GM18909 (cell line): ENCODE data around the gene CD101.
A peak's percentile ranks its signal among the peaks of the same experiment; 100 is the strongest.

Source experiments
- ATAC-seq: cut with Tn5 transposase; IDR thresholded peaks from one replicate; pipeline ENCODE4 v1.9.1; 2021; ENCODE audit warnings: mild to moderate bottlenecking; ENCODE audit not compliant: unreplicated experiment, poor library complexity

CD101 gene

DNA sequence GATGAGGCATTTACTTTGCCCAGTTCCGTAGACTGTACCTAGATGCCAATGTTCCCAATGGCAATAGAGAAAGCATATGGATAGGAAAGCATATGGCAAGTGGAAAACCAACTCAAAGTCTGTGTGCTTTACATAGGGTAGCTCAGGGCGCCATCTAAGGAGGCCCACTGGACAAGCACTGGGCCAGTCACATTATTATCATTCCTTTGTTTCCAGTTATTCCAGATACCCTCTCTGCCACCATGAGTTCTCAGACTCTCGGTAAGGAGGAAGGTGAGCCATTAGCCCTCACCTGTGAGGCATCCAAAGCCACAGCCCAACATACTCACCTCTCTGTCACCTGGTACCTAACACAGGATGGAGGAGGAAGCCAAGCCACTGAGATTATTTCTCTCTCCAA lies 9.8 kb downstream of the CD101 start:
- no peak for ATAC-seq

DNA sequence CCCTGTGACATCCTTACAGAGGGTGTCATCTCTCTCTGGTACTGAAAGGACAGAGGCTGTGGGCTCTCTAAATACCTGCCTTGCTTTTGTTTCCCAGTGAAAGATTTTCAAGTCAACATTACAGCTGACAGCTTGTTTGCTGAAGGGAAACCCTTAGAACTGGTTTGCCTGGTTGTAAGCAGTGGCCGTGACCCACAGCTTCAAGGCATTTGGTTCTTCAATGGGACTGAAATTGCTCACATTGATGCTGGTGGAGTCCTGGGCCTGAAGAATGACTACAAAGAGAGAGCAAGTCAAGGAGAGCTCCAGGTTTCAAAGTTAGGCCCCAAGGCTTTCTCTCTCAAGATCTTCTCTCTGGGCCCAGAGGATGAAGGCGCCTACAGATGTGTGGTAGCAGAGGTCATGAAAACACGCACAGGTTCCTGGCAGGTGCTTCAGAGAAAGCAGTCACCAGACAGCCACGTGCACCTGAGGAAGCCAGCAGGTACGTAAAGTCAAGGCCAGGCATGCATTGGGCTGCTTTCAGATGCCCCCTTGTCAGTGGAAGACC lies 11.8 kb downstream of the CD101 start:
- no peak for ATAC-seq

DNA sequence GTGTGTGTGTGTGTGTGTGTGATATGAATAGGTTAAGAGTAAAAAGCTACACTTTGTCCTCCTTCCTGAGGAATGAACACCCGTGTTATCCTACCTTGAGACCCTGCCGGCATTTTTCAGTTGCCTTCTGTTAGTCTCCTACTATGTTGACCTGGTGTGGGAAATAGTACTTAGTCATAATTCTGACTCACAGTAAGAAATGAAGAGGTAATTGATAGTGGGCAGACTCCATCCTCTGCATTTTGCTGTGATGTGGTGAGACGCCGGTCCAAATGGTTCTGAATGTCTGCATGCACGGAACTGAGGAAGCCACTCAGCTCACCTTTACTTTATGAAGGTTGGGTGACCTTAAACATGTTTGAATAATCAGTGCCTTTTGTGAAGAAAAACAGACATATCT lies 12.6 kb downstream of the CD101 start:
- no peak for ATAC-seq

DNA sequence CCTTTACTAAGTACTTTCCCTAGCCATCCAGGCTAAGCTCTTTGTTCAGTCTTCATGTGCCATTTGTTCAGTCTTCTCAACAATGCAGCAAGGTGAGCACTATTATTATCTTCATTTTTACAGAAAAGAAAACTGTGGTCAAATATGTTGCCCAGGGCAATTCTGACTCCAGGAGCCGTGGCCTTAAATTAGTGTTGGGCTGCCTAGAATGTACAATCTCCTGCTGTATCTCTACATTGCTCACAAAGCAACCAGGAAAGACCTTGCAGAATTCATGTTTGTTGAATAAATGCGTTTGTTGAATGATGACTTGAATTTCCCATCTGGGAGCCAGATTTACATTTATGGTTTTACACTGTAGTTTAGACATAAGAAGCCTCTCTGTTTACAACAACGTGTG lies 14.2 kb downstream of the CD101 start:
- ATAC-seq, result no peak

DNA sequence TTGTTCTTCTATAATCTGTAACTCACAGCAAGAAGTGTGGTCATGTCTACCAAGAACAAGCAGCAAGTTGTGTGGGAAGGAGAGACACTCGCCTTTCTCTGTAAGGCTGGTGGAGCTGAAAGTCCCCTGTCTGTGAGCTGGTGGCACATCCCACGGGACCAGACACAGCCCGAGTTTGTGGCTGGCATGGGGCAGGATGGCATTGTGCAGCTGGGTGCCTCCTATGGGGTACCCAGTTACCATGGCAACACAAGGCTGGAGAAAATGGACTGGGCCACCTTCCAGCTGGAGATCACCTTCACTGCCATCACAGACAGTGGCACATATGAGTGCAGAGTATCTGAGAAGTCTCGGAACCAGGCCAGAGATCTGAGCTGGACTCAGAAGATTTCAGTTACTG lies 15.5 kb downstream of the CD101 start:
- ATAC-seq, result no peak

DNA sequence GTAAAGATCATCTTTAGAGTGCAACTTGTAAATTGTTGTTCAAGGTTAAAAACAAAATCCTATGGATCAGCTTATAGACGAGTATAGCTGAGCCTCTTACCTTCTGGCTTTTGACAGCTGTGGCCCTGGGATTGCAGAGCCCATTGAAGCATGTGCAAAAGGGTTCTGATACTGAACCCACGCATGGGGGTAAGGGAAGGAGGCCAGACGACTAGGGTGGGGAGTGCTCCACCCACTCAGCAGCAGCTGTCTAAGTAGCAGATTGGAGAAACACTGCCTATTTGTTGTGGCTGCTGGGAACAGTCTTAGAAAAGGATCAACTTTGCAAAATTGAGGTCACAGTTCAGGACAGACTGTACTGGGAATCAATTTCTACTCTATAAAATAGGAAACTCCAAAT lies 16.1 kb downstream of the CD101 start:
- peak; percentile 44 for ATAC-seq

DNA sequence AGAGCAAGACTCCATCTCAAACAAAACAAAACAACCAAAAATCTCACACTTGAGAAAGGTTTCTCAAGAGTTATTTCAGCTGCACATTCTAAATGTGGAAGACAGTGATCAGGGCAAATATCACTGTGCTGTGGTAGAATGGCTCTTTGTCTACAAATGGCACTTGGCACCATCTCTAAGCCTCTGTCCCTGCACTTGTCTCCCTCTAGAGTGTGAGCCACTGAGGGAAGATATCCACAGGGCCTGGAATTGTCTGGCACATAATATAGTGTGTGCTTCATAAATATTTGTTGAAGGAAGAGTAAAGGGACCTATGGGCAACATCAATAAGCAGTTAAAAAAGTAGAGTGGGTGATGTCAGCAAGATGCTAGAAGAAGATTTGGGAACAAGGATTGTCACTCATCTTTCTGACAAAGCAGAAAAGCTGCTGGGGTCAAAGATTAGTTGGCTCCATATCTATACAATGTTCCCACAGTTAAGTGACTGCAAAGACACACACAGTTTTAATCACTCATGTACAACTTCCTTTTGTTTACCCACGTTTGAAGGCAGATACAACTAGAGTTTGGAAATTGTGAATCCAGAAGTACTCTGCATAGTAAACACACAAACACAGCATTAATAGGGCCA lies 19.1 kb downstream of the CD101 start:
- no peak for ATAC-seq

DNA sequence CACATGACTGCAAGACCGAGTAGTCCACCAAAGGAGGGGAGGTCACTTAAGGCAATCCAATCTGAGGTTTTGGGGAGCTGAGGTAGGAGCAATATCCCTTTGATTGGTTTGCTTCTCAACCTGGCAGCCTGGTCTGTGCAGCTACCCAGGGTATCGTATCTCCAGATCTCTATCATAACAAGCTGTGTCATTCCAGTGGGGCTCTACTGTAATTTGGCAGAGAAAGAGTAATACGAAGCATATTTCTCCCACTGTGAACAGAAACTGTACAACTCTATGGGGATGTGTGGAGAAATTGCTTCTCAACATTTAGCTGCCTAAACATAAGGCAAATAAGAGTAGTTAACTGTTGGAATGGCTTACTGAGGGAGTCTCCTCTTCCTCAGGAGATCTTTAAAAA lies 20.6 kb downstream of the CD101 start:
- no peak for ATAC-seq

DNA sequence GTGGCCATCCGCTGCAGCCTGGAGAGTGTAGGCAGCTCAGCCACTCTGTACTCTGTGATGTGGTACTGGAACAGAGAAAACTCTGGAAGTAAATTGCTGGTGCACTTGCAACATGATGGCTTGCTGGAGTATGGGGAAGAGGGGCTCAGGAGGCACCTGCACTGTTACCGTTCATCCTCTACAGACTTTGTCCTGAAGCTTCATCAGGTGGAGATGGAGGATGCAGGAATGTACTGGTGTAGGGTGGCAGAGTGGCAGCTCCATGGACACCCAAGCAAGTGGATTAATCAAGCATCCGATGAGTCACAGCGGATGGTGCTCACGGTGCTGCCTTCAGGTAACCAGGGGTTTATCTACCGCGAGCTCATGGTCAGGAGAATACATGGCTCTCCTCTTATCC lies 24.0 kb downstream of the CD101 start:
- ATAC-seq, result no peak

DNA sequence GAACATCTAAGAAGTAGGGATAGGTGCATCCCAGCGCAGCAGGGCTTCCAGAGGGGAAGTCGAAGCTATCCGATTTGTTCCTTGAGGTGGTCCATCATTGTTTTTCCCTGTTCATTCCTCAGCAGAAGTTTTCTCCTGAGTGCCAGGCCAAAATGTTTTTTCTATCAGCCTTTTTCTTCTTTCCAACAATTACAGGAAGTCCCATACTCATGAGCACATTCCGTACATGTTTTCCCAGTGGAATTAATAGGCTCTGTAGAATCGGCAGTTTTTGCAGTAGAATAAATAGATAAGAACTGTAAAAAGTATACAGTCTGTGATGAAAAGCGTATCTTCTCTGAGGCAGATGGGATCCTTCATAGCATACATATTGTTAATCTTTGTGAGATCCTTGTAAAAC lies 24.8 kb downstream of the CD101 start:
- ATAC-seq, result no peak

DNA sequence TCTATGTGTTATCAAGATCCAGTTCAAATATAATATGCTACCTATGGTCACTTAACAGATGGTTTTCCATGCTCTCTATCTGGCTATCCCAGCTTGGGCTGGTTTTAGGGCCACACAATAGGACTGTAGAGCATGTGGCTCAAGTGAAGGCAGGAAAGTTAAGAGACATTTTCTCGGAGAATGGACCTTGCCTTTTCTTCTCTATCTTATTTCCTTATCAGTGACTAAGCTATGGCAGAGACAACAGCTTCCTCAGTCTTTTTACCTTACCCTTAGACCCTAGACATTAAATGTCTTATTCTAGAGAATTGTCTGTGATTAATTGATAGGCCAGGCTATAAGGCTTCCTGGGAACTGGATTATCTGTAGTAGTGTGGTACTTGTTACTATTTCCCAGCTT lies 28.1 kb downstream of the CD101 start:
- ATAC-seq, result no peak

DNA sequence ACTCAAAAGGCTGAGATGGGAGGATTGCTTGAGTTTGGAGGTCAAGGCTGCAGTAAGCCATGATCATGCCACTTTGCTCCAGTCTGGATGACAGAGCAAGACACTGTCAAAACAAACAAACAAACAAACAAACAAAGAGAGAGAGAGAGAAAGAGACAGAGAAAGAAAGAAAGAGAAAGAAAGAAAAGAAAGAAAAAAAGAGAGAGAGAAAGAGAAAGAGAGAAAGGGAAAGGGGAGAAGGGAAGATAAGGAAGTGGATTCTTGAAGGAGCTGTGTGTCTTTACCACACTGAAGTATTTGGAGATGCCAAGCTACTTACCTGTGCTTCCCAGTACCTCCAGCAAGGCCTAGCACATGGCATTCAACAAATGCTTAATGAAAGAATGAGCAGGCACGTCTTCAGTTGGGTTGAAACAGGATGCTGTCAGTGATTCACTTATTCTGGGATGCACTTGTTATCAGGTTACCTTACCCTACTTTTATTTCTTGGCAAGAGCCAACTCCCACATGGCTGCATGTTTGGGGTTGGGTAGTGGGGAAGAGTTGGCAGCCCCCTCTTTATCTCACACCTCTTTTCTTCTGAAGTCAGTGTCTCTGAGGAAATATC lies 28.8 kb downstream of the CD101 start:
- ATAC-seq, result no peak

DNA sequence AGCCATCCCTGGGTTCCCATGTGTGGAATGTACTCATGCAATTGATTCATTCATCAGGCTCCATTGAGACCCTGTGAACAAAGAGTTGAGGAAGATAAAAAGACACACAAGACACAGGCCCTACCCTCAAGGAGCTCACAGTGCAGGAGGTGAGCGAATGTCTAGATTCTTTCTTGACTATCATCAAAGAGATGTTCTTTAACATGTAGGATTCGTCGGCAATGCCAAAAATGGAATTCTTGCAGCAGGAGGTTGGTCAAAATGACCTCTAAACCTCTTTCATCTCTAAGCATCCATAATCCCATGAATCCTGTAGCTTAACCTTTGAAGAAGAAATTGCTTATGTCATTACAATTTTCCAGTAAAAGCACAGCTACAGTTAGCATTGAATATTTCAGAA lies 30.7 kb downstream of the CD101 start:
- ATAC-seq, result no peak

DNA sequence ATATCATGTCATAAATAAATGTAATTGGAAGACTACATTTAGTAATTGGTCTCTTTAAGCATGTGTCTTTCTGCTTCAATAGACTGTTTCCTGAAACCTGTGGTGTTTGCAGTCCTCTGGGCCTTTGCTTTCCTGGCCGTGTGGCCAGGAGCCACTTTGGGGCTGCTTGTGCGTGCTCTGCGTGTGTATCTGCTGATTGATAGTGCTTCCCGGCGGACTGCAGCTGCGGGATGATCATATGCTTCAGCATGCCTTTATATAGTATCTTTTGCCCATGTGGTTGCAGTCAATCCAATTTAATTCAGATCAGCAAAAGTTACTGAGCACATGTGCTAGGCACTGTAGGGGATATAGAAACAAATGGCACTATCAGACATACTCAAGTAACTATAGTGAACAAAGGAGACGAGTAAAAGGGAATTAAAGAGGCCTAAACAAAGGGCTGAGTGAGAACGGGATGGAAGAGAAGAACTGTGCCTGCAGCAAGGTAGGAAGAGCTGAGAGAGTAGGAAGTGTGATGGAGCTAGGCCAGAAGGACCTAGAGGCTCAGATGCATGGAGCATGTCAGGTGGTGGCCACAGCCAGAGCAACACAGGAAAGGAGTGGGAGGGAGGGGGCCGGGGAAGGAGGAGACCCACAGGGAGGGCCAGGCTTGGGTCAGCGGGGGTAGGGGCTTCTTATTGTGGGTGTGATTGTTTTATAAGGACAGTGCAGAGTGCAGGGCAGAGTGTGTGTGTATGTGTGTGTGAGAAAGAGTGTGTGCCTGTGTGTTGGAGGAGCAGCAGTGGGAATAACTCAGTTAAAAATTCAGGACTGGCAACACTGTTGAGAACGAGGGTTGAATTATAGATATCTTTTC lies 31.4 kb downstream of the CD101 start:
- no peak for ATAC-seq

DNA sequence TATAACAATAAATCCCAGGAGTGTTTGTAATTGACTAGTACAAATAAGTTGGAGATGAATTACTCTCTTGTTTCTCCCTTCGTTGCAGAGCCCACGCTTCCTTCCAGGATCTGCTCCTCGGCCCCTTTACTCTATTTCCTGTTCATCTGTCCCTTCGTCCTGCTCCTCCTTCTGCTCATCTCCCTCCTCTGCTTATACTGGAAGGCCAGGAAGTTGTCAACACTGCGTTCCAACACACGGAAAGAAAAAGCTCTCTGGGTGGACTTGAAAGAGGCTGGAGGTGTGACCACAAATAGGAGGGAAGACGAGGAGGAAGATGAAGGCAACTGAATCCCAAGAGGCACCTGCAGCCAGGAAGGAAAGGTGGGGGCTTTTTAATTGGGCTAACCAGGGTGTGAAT lies 32.2 kb downstream of the CD101 start:
- no peak for ATAC-seq

DNA sequence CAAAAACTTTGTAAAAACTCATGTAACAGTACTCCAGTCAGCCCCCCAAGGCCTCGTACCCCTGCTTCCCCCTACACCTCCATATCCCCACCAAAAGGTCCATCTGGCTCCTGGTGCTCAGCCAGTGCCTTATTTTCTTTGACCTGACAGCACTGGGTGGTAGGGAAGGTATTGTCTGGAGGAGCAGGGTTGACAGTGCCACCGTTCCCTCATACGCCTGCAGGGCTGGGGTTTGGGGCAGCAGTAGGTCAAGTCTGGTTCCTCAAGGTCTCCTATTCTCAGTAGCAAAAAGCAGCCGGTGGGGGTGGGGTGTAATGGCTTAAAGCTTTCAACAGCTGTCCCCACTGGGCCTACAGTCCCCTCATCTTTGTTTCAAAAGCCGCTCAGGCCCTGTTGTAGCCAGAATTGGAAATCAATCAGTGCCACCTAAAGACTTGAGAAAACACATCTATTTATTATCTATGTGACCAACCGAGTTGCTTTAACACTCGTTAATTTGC lies 33.3 kb downstream of the CD101 start:
- no peak for ATAC-seq

DNA sequence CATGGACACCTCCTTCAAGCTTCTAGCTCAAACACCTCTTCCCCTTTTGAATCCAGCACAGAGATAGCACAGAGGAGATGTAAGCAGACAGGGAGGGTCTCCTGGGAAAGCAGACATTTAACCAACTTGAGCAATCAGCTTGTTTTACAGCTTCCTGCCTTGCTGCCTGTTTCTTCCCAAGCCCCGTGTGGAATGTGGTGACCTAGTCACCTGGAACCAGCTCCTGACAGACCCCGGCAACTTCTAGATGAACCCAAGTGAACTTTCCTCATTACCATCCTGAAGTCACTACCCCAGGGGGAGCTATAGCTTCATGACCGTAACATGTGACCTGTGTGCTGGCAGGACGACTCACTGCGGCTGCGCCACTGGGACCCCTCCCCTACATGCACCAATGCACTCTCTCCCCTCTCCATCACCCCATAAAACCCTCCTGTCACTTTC lies 34.5 kb downstream of the CD101 start:
- no peak for ATAC-seq

DNA sequence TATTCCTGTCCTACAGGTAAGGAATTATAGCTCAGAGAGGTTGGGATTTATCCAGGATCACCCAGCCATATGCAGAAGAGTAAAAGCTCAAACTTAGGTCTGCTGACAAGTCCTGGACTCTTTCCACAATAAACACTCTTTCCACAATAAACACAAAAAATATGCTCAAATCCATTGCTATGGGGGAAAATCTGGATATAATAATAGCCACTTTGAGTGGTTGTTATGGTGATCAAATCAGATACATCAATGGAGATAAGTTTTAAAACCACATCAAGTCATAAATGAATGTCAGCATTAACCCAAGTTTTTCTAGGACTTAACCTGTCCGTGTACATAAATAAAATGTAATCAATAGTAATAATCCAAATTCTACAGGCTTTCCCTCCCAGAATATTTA lies 36.2 kb downstream of the CD101 start:
- ATAC-seq, result no peak

DNA sequence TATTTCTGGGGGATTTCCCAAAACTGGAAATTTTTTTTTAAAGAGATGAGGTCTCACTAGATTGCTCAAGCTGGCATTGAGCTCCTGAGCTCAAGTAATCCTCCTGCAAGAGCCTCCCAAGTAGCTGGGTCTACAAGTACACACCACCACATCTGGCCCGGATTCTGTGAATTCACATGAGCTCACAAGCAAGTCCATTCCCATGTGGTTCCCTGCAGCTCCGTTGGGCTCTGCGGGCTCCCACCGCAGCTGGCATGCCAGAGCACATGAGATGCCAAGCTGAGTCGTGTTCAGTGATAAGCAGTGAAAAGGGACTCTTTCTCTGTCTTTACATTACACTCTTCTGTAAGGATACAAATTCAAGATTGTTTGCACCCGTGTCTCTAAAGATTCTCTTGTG lies 36.7 kb downstream of the CD101 start:
- ATAC-seq, result no peak

DNA sequence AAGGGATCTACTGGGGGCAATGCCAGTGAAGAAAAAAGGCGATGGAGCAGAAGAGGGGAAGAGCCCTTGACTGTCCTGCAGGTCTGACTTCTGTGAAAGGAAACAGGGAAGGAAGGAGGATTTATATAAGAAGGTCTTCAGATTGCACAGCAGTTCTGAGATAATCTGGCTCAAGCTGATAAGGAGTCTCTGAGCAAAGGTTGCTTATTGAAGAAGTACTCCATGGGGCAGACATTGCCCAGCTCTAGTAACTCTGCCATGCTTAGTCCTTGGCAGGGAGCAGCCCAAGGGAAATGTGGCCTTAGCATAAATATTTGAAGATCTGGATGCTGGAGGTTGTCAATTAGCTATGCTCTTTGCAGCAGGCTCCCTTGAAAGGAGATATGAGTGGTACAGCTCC lies 42.7 kb downstream of the CD101 start:
- ATAC-seq, result no peak

DNA sequence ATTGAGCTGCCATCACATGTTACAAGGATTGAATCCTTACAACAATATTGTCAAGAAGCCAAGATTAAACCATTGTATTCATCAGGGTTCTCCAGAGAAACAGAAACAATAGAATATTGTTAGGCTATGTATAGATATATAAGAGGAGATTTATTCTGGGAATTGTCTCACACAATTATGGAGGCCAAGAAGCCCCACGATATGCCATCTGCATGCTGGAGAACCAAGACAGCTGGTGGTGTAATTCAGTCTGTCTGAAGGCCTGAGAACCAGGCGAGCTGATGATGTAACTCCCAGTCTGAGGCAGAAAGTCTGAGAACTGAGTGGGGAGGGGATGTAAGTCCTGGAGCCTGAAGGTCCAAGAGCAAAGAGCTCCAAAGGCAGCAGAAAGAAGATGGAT lies 44.1 kb downstream of the CD101 start:
- no peak for ATAC-seq
